A549 (cell line): ENCODE results near the gene CMTM5.

Source experiments
- HOXA7 ChIP-seq: fragments of 250-450 bp; sonication (Bioruptor Pico); IDR thresholded peaks from 2 replicates; pipeline ENCODE4 v1.5.0; 2020; ENCODE audit warnings: mild to moderate bottlenecking, moderate library complexity
- SREBF2 ChIP-seq: fragments of 450-650 bp; IDR thresholded peaks from 2 replicates; pipeline ENCODE4 v1.6.1; 2014; ENCODE audit warnings: mild to moderate bottlenecking, moderate library complexity
- TF ChIP-seq, protein P1 (sequence below): fragments of 450-650 bp; IDR thresholded peaks from 2 replicates; pipeline ENCODE4 v1.6.1; 2014; ENCODE audit warnings: antibody characterized with exemption

GRCh38 chr14:23382731-23383440 lies 6.0 kb downstream of the CMTM5 start:
- no peak for TF ChIP-seq SREBF2
- no peak for TF ChIP-seq HOXA7
- TF ChIP-seq, protein P1, sequence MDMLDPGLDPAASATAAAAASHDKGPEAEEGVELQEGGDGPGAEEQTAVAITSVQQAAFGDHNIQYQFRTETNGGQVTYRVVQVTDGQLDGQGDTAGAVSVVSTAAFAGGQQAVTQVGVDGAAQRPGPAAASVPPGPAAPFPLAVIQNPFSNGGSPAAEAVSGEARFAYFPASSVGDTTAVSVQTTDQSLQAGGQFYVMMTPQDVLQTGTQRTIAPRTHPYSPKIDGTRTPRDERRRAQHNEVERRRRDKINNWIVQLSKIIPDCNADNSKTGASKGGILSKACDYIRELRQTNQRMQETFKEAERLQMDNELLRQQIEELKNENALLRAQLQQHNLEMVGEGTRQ = no peak
